NOMO-1 treated with DMSO at 0.1 percent for 48 hours (cell line): ENCODE measurements around the gene ZNF225.
"Not testable (repeated sequence)": the region's sequence is repeated elsewhere in the genome, so short reads cannot be mapped to it uniquely, and the experiment has no call there.

Experiments
- DNase-seq: peaks from one replicate; lab custom pipeline; 2025; ENCODE audit not compliant: unreplicated experiment; lab: John Stamatoyannopoulos, UW

ZNF225 gene

GRCh38 chr19:44156475-44156874 is 43.3 kb downstream of the ZNF225 start:
- no peak for DNase-seq

GRCh38 chr19:44163789-44164188 is 50.6 kb downstream of the ZNF225 start:
- no peak for DNase-seq

GRCh38 chr19:44164327-44164672 is 51.1 kb downstream of the ZNF225 start:
- no peak for DNase-seq

GRCh38 chr19:44164673-44165512 is 51.7 kb downstream of the ZNF225 start, which contains the start of gene ZNF226:
ZNF226 (plus strand) TSS chr19:44165100; CDS start chr19:44170081, 4,981 bp downstream.
- DNase-seq: peak; percentile 97

- not testable (repeated sequence) for DNase-seq
Observed at GRCh38 chr19:44170660-44171059, 57.5 kb downstream of the ZNF225 start.

- DNase-seq: no peak
Observed at GRCh38 chr19:44176590-44176989, 63.4 kb downstream of the ZNF225 start.

GRCh38 chr19:44180968-44181367 is 67.8 kb downstream of the ZNF225 start:
- no peak for DNase-seq

- no peak for DNase-seq
Observed at GRCh38 chr19:44182145-44182544, 68.9 kb downstream of the ZNF225 start.
